Astrocyte of the cerebellum (primary cell): Measurements from ENCODE around the gene AMZ2.

Experiments
- DNase-seq: peaks from one replicate; pipeline ENCODE4 v3.0.0-alpha.2; 2011; ENCODE audit warnings: low read depth
- H3K4me3 ChIP-seq: 2 replicates; pipeline ENCODE4 v1.5.1; 2011; ENCODE audit warnings: mild to moderate bottlenecking, low read depth, low read length, moderate library complexity
- CTCF ChIP-seq: IDR thresholded peaks from 2 replicates; pipeline ENCODE4 v1.5.1; 2012; ENCODE audit warnings: low read length, low read depth, moderate library complexity, mild to moderate bottlenecking; ENCODE audit errors: missing control alignments
- in situ Hi-C: cut with HindIII; loops from 2 replicates; pipeline ENCODE4 v1.10.0; 2017; ENCODE audit warnings: low sequenced_read_pairs

Gene AMZ2

DNA sequence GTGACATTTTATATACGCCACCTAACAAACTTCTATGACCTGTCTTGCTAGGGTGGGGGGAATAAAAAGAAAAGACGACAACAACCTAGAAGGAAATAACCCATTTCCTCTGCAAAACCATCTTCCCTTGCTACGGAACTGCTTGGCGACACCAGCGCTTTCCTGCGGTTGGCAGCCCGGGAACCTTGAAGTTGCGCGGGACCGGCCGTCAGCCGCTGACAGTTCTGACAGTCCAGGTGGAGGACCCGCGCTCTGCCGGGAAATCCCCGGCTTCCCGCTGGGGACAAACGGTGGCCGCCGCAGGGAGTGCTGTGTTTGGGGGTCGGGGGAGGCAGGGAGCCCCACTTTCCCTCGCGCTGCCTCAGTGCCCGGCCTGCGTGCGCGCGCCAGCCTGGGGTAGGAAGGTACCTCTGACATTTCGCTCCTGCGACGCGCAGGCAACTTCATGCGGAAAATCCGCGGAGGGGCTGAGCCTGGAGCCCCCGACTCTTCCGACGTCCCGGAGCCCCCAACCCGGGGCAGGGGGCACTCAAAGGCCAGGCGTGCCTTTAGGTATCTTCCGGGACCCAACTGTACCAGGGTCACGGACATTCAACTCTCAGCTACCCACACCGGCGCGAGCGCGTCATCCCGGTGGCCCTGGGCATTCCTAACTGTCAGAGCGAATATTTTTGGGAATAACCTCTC lies 42.6 kb downstream of the AMZ2 start:
- DNase-seq, result no peak
- peak overlapping the region; percentile 55 for H3K4me3 ChIP-seq
- no peak for TF ChIP-seq CTCF
- in situ Hi-C loops, result no loop called here

DNA sequence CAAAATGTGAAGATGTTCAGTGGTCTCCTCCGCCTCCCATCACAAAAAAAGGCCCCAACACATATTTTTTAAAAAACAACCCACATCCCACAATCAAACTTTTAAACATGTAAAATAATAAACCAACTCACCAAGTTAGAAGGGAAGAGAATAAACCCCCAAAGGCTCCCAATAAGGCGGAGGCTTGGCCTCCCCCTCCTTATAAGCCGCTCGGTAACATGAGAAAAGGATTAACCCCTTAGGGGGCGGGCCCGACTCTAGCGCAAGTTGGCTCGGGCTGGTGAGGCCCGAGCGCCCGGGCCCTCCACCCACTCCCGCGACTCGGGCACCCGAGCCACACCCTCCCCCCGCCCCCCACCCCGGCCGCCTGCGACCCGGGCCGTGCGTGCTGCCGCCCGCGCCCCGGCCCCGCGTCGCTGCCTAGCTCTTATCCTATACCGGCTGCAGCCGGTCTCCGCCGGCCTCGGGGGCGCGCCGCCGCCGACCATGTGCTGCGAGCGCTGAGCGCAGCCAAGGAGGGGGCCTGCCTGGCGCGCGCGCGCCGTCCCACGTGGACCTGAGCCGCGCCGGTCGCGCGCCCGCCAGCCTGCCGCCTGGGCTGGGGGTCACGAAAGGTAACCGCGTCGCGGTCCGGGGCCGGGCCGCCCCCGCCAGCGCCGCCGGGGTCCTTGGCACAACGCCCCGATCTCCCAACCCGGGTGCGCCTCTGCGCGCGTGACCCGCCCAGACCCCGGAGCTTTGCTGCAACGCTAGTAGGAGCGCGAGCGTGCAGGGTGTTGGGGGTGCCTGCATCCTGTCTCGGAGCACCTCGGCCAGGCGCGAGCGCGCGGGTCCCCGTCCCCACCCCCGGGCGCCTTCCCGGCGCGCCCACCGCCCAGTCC lies 43.4 kb downstream of the AMZ2 start, which contains the start of the genes ARSG and SLC16A6:
TSS of gene ARSG (plus strand) at position 541 of the 881 bp plus-strand sequence. CDS start 15,999 bp downstream, outside the sequence.
TSS of gene SLC16A6 (minus strand) at position 173 of the 881 bp plus-strand sequence. CDS start 12,807 bp downstream, outside the sequence.
- DNase-seq, result no peak
- TF ChIP-seq CTCF, result no peak
- peak within 1 kb of the TSS; percentile 55 for H3K4me3 ChIP-seq
- in situ Hi-C loops, result no loop called here

DNA sequence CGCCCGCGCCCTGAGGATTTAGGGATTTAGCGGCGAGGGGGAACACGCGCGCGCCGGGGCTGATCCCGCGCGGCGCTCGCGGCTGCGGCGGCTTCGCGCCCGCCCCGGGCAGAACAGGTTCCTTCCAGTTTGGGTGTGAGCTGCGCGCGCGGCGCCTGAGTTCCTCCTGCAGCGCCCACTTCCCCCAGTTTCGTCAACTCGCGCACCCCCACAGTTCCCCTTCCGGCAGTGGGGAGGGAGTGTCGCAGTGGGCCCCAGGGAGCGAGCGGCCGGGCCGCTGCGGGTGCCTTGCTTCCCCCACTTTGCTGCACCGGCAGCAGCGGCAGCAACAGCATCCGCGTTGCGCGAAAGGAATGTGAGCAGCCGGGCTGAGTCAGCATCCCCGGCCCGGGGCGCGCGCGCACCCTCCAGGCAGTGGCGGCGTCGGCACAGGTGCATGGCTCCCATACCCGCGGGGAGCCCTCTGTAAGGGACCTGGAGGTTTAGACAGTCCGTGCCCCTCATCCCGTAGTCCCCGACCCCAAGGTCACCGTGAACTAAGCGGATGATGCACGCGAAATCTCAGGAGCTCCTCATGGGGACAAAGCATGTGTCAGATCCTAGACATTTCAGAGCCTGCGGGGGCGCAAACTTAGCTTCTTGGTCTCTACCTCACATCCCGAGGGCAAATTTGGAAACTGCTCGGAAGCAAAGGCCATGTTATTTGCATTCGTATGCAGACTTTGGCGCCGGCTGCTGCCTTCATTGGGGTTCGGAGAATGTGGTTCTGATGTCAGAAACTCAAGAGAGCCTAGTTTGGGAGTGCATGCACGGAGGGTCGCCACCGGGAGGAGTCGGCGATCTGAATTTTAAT lies 44.2 kb downstream of the AMZ2 start:
- DNase-seq, result no peak
- in situ Hi-C loops, result no loop called here
- TF ChIP-seq CTCF, result no peak
- peak overlapping the region; percentile 55 for H3K4me3 ChIP-seq

- in situ Hi-C loops, result no loop called here
- no peak for DNase-seq
- H3K4me3 ChIP-seq, result peak overlapping the region; percentile 55
- no peak for TF ChIP-seq CTCF
Observed at GRCh38 chr17:68292689-68293040, 44.8 kb downstream of the AMZ2 start.

- no peak for DNase-seq
- TF ChIP-seq CTCF, result no peak
- in situ Hi-C loops, result no loop called here
- no peak overlapping the region for H3K4me3 ChIP-seq
Observed at GRCh38 chr17:68293490-68294195, 45.8 kb downstream of the AMZ2 start.
